Measurements from ENCODE around the gene WDR86. TPM values are rescaled to one million over a fixed set of nuclear protein-coding genes. Genes with fewer than 3 reads are reported as not detected.

WDR86 gene
- total and polyA plus RNA-seq, 2 of the 8 experiments (the other 6 are each of a cell fraction or from before 2014, with no cell fraction given), result 12.7 to 15.8 TPM

DNA sequence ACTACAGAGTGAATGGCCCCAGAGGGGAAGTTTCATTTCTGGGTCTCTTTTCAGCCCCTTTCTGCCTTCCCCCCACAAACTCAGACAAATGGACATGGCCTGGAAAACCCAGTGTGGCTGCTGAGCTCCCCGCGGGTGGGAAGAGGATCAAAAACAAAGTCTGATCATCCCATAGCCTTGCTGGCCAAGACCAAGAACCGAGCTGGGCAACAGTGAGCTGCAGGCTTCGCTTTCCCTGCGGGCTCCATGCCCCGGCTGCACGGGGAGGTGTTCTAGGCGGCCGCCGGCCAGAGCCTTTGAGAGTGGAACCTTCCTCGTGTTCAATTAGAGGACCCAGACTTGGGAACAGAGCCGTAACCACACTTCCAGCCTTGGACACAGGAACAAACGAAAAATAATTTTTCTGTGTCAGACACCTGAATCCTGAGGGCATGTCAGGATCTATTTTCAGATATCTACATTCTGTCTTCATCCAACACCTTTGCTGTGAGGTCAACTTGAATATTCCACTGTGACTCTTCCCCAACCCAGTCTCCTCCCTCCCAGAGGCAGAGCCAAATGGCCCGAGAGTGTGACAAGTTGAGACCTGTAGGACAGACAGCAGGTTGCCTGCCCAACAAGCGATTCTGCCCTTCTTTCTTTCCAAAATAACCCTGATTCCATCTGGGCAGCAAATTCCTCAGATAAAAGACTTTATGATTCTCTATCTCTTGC, 26.0 kb downstream of the WDR86 start:
- no peak overlapping the region for H2BK15ac ChIP-seq (ENCODE audit: low read length)
- H3K4me1 ChIP-seq (replicated peaks in 1 of 4; ENCODE audit: control insufficient read depth in 3 of 4, insufficient read depth in 4 of 4, low read length in 3 of 4), result peaks cover 0 to 30% (median 8%) of the 10 kb centered on the region in 4 experiments; a peak in 6 of 7 replicates
- no peak overlapping the region for H3K9ac ChIP-seq (replicated peaks in 1 of 4; ENCODE audit: extremely low read depth in 1 of 4, low read depth in 3 of 4, low read length in 3 of 4)
- peaks cover 0 to 2% of the 10 kb centered on the region in 2 experiments for H4K20me1 ChIP-seq (replicated peaks in 1 of 2; ENCODE audit: control insufficient read depth in 1 of 2, insufficient read depth in 2 of 2, low read length in 2 of 2)
- no peaks in the 10 kb centered on the region for H3K36me3 ChIP-seq (ENCODE audit: control insufficient read depth in 2 of 4, insufficient read depth in 4 of 4, low read length in 3 of 4)
- H3K27me3 ChIP-seq (replicated peaks in 1 of 4; ENCODE audit: control insufficient read depth in 3 of 4, extremely low read depth in 1 of 4, insufficient read depth in 3 of 4, low read length in 3 of 4), result peaks cover 8 to 27% (median 22%) of the 10 kb centered on the region in 4 experiments
- TF ChIP-seq, protein P1, sequence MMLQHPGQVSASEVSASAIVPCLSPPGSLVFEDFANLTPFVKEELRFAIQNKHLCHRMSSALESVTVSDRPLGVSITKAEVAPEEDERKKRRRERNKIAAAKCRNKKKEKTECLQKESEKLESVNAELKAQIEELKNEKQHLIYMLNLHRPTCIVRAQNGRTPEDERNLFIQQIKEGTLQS (IDR thresholded peaks at IDR 0.05; ENCODE audit: insufficient read depth, low read depth, low read length), result no peak
- TF ChIP-seq JUND (IDR thresholded peaks at IDR 0.05; ENCODE audit: low read length) (no peak), GTF2F1 (IDR thresholded peaks at IDR 0.05; ENCODE audit: borderline replicate concordance, low read depth, low read length) (no peak), JUN (IDR thresholded peaks at IDR 0.05; ENCODE audit: low read depth, low read length) (no peak), SIX5 (IDR thresholded peaks at IDR 0.05; ENCODE audit: low read depth, low read length) (no peak), FOSL1 (IDR thresholded peaks at IDR 0.05; ENCODE audit: insufficient read depth, low read depth, low read length) (no peak), SUZ12 (IDR thresholded peaks at IDR 0.05; ENCODE audit: low read length) (no peak), KDM5A (IDR thresholded peaks at IDR 0.05; ENCODE audit: low read length) (no peak), ZNF274 (IDR thresholded peaks at IDR 0.05; ENCODE audit: borderline replicate concordance, extremely low read depth, low read length) (no peak)
- H3K23ac ChIP-seq (ENCODE audit: insufficient read length), result no peak overlapping the region
- FAIRE-seq (no peak), DNase-seq (ENCODE audit: low read depth in 1 of 2, low spot score in 2 of 2) (no peak)
- no peak overlapping the region for H4K8ac ChIP-seq (ENCODE audit: extremely low read depth, insufficient read depth, low read length)
- H3K27ac ChIP-seq (ENCODE audit: low read depth, low read length), result no peak overlapping the region
- H2BK12ac ChIP-seq (ENCODE audit: low read depth, low read length), result no peak overlapping the region
- 86% methylated on average over 15 of the region's 15 CpGs; no CpG with 5 or more reads in 1 of the 2 experiments for WGBS, 2 experiments (ENCODE audit: extremely low coverage in 1 of 2, insufficient coverage in 1 of 2, insufficient read length in 1 of 2, insufficient replicate concordance in 2 of 2, low coverage in 1 of 2, low lambda C conversion rate in 2 of 2, missing lambda C conversion rate in 1 of 2)
- ChIA-PET CTCF (ENCODE audit: partially characterized antibody) (interaction anchor here (0.6 to 3.2 kb wide), 9 partner anchors 11 to 376 kb away, joined by 3 to 16 read pairs (median 4); no protein-coding TSS in a partner anchor), POLR2A (ENCODE audit: partially characterized antibody) (interaction anchor here (0.6 to 1.1 kb wide), 3 partner anchors 16 to 162 kb away, joined by 3 read pairs; no protein-coding TSS in a partner anchor)
- H3K56ac ChIP-seq (replicated peaks; ENCODE audit: insufficient read length, low read depth, low read length), result no peak overlapping the region
- H3K9me3 ChIP-seq (ENCODE audit: insufficient read depth in 2 of 2, low read depth in 1 of 2, low read length in 1 of 2), result no peaks in the 10 kb centered on the region
- no peaks in the 10 kb centered on the region for H3K79me2 ChIP-seq (ENCODE audit: control insufficient read depth in 1 of 2, insufficient read depth in 2 of 2, low read length in 2 of 2)
- peaks cover 14% of the 10 kb centered on the region; the same call in 1 of the 2 replicates for H3K23me2 ChIP-seq (ENCODE audit: low read depth, low read length)
- H2BK20ac ChIP-seq (ENCODE audit: low read length), result no peak overlapping the region
- no peak overlapping the region for H3K4me3 ChIP-seq (ENCODE audit: extremely low read depth in 1 of 4, insufficient read depth in 2 of 4, low read depth in 3 of 4, low read length in 4 of 4)
- no peak overlapping the region for H4K5ac ChIP-seq (ENCODE audit: insufficient read length, low read depth, low read length)
- H2BK5ac ChIP-seq (ENCODE audit: low read depth, low read length), result no peak overlapping the region
- H3K14ac ChIP-seq (ENCODE audit: insufficient read length), result no peak overlapping the region
- no peak overlapping the region for H3K4ac ChIP-seq (replicated peaks; ENCODE audit: insufficient read length, low read depth, low read length)
- no peak overlapping the region for H2AFZ ChIP-seq (ENCODE audit: low read length)
- no peak overlapping the region for H2BK120ac ChIP-seq (replicated peaks; ENCODE audit: low read depth, low read length)
- H4K91ac ChIP-seq (replicated peaks; ENCODE audit: insufficient read length, low read length), result no peak overlapping the region
- no peak overlapping the region for H2AK5ac ChIP-seq (ENCODE audit: low read depth, low read length)
- no peaks in the 10 kb centered on the region for H3K79me1 ChIP-seq (ENCODE audit: low read depth, low read length)
- H3K18ac ChIP-seq (ENCODE audit: extremely low read depth, low read length), result no peak overlapping the region
- H3K4me2 ChIP-seq (ENCODE audit: insufficient read depth in 1 of 2, low read depth in 2 of 2, low read length in 2 of 2), result no peak overlapping the region
